IPS-18c (cell line): ENCODE measurements around the gene CHRNA9.

Experiments
- H3K4me3 ChIP-seq: 2 replicates; pipeline ENCODE4 v1.7.0; 2013; ENCODE audit warnings: low read depth, mild to moderate bottlenecking, low read length, moderate library complexity; ENCODE audit not compliant: insufficient read depth
- H3K9me3 ChIP-seq: one replicate; pipeline ENCODE4 v1.6.1; 2013; ENCODE audit warnings: mild to moderate bottlenecking, low read length, moderate library complexity; ENCODE audit not compliant: control insufficient read depth, insufficient read depth

The CHRNA9 gene

GRCh38 chr4:40328383-40328782 lies 6.8 kb upstream of the CHRNA9 start:
- H3K4me3 ChIP-seq = no peak overlapping the region

GRCh38 chr4:40329805-40330204 lies 5.3 kb upstream of the CHRNA9 start:
- H3K9me3 ChIP-seq = no peaks in the 10 kb centered on the region
- H3K4me3 ChIP-seq = no peak overlapping the region

More at GRCh38 chr4:40328383-40328782, 6.8 kb upstream of the CHRNA9 start:
- no peaks in the 10 kb centered on the region for H3K9me3 ChIP-seq

GRCh38 chr4:40330536-40330935 lies 4.6 kb upstream of the CHRNA9 start:
- H3K9me3 ChIP-seq = no peaks in the 10 kb centered on the region
- H3K4me3 ChIP-seq = no peak overlapping the region

- Histone ChIP-seq H3K9me3 (no peaks in the 10 kb centered on the region), H3K4me3 (no peak overlapping the region)
Measured at GRCh38 chr4:40331101-40331745, 3.9 kb upstream of the CHRNA9 start.

GRCh38 chr4:40331961-40332360 lies 3.2 kb upstream of the CHRNA9 start:
- Histone ChIP-seq H3K9me3 (no peaks in the 10 kb centered on the region), H3K4me3 (no peak overlapping the region)

- H3K4me3 ChIP-seq = no peak overlapping the region
- H3K9me3 ChIP-seq = no peaks in the 10 kb centered on the region
Measured at GRCh38 chr4:40333921-40334352, 1.2 kb upstream of the CHRNA9 start.

- no peaks in the 10 kb centered on the region for H3K9me3 ChIP-seq
- no peak overlapping the region for H3K4me3 ChIP-seq
Measured at GRCh38 chr4:40335525-40335894, 377 bp downstream of the CHRNA9 start.

- Histone ChIP-seq H3K4me3 (no peak overlapping the region), H3K9me3 (no peaks in the 10 kb centered on the region)
Measured at GRCh38 chr4:40337051-40337450, 1.9 kb downstream of the CHRNA9 start.

- H3K4me3 ChIP-seq = no peak overlapping the region
- H3K9me3 ChIP-seq = no peaks in the 10 kb centered on the region
Measured at GRCh38 chr4:40337523-40337922, 2.4 kb downstream of the CHRNA9 start.

- no peak overlapping the region for H3K4me3 ChIP-seq
- no peaks in the 10 kb centered on the region for H3K9me3 ChIP-seq
Measured at GRCh38 chr4:40340030-40340429, 4.9 kb downstream of the CHRNA9 start.

- H3K9me3 ChIP-seq = no peaks in the 10 kb centered on the region
- H3K4me3 ChIP-seq = no peak overlapping the region
Measured at GRCh38 chr4:40347472-40347871, 12.3 kb downstream of the CHRNA9 start.

- Histone ChIP-seq H3K9me3 (no peaks in the 10 kb centered on the region), H3K4me3 (no peak overlapping the region)
Measured at GRCh38 chr4:40348000-40348399, 12.9 kb downstream of the CHRNA9 start.

GRCh38 chr4:40349561-40350198 lies 14.5 kb downstream of the CHRNA9 start:
- Histone ChIP-seq H3K9me3 (no peaks in the 10 kb centered on the region), H3K4me3 (no peak overlapping the region)

GRCh38 chr4:40350627-40351227 lies 15.6 kb downstream of the CHRNA9 start:
- H3K4me3 ChIP-seq = no peak overlapping the region
- H3K9me3 ChIP-seq = no peaks in the 10 kb centered on the region

- no peaks in the 10 kb centered on the region for H3K9me3 ChIP-seq
- no peak overlapping the region for H3K4me3 ChIP-seq
Measured at GRCh38 chr4:40354158-40354557, 19.0 kb downstream of the CHRNA9 start.

GRCh38 chr4:40355131-40355530 lies 20.0 kb downstream of the CHRNA9 start:
- no peak overlapping the region for H3K4me3 ChIP-seq
- H3K9me3 ChIP-seq = no peaks in the 10 kb centered on the region

- no peaks in the 10 kb centered on the region for H3K9me3 ChIP-seq
- H3K4me3 ChIP-seq = no peak overlapping the region
Measured at GRCh38 chr4:40357738-40358137, 22.6 kb downstream of the CHRNA9 start.

GRCh38 chr4:40361338-40361737 lies 26.2 kb downstream of the CHRNA9 start:
- Histone ChIP-seq H3K9me3 (no peaks in the 10 kb centered on the region), H3K4me3 (no peak overlapping the region)
